Measurements from ENCODE around the gene ABCD3. TPM values are rescaled to one million over a fixed set of nuclear protein-coding genes. Genes with fewer than 3 reads are reported as not detected.

ABCD3 gene
- total and polyA plus RNA-seq, 2 of the 13 experiments (the other 11 are each of a cell fraction or from before 2014, with no cell fraction given) = 27.5 to 166 TPM

DNA sequence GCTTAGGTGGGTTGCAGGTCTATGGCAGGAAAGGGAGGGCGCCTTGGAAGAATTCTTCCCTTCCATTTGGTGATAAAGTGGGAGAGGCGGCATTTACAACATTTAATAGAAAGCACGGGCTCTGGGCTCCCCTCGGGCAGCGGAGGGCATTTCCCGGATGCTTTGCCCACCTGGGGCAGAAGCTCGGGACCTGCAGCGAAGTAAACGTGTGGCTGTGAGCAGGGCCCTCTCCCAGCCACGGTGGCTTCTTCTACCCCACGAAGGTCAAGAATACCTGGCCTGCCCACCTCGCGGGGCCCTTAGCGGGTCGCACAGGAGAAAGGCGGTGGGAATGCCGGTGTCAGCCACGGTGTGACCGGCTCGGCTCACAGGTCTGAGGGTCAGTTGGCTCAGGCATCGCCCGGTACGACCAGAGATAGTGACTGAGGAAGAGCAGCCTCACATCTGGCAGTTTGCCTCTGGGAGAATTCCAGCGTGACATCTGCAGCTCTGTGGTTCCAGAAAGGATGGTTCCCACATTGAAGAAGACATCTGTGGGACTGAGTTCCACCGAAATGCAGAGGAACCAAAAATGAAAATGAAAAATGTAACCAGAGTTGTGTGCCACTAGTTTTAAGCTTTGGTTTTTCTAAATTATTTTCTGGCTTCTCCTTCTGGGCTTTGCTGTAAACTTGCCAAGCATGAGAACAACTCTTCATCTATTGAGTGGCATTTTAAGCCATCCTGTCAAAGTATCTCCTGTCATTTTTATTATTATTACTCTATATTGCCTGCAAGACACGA, 124.1 kb downstream of the ABCD3 start (continued):
- TF ChIP-seq, protein P1, sequence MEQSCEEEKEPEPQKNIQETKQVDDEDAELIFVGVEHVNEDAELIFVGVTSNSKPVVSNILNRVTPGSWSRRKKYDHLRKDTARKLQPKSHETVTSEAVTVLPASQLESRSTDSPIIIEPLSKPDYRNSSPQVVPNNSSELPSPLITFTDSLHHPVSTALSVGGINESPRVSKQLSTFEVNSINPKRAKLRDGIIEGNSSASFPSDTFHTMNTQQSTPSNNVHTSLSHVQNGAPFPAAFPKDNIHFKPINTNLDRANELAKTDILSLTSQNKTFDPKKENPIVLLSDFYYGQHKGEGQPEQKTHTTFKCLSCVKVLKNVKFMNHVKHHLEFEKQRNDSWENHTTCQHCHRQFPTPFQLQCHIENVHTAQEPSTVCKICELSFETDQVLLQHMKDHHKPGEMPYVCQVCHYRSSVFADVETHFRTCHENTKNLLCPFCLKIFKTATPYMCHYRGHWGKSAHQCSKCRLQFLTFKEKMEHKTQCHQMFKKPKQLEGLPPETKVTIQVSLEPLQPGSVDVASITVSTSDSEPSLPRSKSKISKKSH (CRISPR knock-in tag; IDR thresholded peaks at IDR 0.05; ENCODE audit: borderline replicate concordance) = peak; percentile 25; the same call in 1 of the 2 replicates
- TF ChIP-seq ZNF446 (CRISPR knock-in tag; IDR thresholded peaks at IDR 0.05) (peak; percentile 40; the same call in 1 of the 2 replicates), KMT2A (CRISPR knock-in tag; IDR thresholded peaks at IDR 0.05) (0 out of 2 replicates have a peak, but pooled peaks have one; percentile 16), HDAC6 (IDR thresholded peaks at IDR 0.05; ENCODE audit: low read depth, low read length) (no peak), U2AF1 (optimal IDR thresholded peaks at IDR 0.05; ENCODE audit: low read depth, low read length) (no peak), KLF13 (CRISPR knock-in tag; IDR thresholded peaks at IDR 0.05) (0 out of 2 replicates have a peak, but pooled peaks have one; percentile 39), ZNF709 (CRISPR knock-in tag; IDR thresholded peaks at IDR 0.05) (0 out of 2 replicates have a peak, but pooled peaks have one; percentile 34), EED (CRISPR knock-in tag; IDR thresholded peaks at IDR 0.05) (no peak), TP53 (CRISPR knock-in tag; conservative IDR thresholded peaks at IDR 0.05) (no peak), JARID2 (CRISPR knock-in tag; IDR thresholded peaks at IDR 0.05; ENCODE audit: insufficient replicate concordance) (no peak), NFATC3 (CRISPR knock-in tag; IDR thresholded peaks at IDR 0.05) (0 out of 2 replicates have a peak, but pooled peaks have one; percentile 37), IKZF4 (CRISPR knock-in tag; IDR thresholded peaks at IDR 0.05; ENCODE audit: borderline replicate concordance, low read depth, not compliant biosample characterization) (peak; percentile 3)
- TF ChIP-seq, protein P2, sequence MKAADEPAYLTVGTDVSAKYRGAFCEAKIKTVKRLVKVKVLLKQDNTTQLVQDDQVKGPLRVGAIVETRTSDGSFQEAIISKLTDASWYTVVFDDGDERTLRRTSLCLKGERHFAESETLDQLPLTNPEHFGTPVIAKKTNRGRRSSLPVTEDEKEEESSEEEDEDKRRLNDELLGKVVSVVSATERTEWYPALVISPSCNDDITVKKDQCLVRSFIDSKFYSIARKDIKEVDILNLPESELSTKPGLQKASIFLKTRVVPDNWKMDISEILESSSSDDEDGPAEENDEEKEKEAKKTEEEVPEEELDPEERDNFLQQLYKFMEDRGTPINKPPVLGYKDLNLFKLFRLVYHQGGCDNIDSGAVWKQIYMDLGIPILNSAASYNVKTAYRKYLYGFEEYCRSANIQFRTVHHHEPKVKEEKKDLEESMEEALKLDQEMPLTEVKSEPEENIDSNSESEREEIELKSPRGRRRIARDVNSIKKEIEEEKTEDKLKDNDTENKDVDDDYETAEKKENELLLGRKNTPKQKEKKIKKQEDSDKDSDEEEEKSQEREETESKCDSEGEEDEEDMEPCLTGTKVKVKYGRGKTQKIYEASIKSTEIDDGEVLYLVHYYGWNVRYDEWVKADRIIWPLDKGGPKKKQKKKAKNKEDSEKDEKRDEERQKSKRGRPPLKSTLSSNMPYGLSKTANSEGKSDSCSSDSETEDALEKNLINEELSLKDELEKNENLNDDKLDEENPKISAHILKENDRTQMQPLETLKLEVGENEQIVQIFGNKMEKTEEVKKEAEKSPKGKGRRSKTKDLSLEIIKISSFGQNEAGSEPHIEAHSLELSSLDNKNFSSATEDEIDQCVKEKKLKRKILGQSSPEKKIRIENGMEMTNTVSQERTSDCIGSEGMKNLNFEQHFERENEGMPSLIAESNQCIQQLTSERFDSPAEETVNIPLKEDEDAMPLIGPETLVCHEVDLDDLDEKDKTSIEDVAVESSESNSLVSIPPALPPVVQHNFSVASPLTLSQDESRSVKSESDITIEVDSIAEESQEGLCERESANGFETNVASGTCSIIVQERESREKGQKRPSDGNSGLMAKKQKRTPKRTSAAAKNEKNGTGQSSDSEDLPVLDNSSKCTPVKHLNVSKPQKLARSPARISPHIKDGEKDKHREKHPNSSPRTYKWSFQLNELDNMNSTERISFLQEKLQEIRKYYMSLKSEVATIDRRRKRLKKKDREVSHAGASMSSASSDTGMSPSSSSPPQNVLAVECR (CRISPR knock-in tag; IDR thresholded peaks at IDR 0.05; ENCODE audit: borderline replicate concordance) = no peak
- TF ChIP-seq, protein P3, sequence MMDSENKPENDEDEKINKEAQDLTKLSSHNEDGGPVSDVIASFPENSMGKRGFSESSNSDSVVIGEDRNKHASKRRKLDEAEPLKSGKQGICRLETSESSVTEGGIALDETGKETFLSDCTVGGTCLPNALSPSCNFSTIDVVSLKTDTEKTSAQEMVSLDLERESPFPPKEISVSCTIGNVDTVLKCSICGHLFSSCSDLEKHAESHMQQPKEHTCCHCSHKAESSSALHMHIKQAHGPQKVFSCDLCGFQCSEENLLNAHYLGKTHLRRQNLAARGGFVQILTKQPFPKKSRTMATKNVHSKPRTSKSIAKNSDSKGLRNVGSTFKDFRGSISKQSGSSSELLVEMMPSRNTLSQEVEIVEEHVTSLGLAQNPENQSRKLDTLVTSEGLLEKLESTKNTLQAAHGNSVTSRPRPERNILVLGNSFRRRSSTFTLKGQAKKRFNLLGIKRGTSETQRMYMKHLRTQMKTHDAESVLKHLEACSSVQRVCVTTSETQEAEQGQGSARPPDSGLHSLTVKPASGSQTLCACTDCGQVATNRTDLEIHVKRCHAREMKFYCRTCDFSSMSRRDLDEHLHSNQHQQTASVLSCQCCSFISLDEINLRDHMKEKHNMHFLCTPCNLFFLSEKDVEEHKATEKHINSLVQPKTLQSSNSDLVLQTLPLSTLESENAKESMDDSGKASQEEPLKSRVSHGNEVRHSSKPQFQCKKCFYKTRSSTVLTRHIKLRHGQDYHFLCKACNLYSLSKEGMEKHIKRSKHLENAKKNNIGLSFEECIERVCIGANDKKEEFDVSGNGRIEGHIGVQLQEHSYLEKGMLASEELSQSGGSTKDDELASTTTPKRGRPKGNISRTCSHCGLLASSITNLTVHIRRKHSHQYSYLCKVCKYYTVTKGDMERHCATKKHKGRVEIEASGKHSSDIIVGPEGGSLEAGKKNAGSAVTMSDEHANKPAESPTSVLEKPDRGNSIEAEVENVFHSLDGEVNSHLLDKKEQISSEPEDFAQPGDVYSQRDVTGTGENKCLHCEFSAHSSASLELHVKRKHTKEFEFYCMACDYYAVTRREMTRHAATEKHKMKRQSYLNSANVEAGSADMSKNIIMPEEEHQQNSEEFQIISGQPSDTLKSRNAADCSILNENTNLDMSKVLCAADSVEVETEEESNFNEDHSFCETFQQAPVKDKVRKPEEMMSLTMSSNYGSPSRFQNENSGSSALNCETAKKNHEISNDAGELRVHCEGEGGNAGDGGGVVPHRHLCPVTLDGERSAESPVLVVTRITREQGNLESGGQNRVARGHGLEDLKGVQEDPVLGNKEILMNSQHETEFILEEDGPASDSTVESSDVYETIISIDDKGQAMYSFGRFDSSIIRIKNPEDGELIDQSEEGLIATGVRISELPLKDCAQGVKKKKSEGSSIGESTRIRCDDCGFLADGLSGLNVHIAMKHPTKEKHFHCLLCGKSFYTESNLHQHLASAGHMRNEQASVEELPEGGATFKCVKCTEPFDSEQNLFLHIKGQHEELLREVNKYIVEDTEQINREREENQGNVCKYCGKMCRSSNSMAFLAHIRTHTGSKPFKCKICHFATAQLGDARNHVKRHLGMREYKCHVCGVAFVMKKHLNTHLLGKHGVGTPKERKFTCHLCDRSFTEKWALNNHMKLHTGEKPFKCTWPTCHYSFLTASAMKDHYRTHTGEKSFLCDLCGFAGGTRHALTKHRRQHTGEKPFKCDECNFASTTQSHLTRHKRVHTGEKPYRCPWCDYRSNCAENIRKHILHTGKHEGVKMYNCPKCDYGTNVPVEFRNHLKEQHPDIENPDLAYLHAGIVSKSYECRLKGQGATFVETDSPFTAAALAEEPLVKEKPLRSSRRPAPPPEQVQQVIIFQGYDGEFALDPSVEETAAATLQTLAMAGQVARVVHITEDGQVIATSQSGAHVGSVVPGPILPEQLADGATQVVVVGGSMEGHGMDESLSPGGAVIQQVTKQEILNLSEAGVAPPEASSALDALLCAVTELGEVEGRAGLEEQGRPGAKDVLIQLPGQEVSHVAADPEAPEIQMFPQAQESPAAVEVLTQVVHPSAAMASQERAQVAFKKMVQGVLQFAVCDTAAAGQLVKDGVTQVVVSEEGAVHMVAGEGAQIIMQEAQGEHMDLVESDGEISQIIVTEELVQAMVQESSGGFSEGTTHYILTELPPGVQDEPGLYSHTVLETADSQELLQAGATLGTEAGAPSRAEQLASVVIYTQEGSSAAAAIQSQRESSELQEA (CRISPR knock-in tag; IDR thresholded peaks at IDR 0.05; ENCODE audit: not compliant biosample characterization) = peak; percentile 71

All from HepG2 (cell line).